CD8-positive, alpha-beta memory T cell (primary cell): ENCODE data around the gene VPS52. TPM values are rescaled to one million over a fixed set of nuclear protein-coding genes. Genes with fewer than 3 reads are reported as not detected.
"Not testable (repeated sequence)": the region's sequence is repeated elsewhere in the genome, so short reads cannot be mapped to it uniquely, and the experiment has no call there.

ENCODE experiments used
- CTCF ChIA-PET: fragments of 350-600 bp; sonication (Branson Sonifier 250); formaldehyde crosslinking; loops from one replicate; lab custom pipeline; 2021; ENCODE audit warnings: antibody characterized with exemption; lab: Charles Lee
- POLR2A ChIA-PET: fragments of 350-600 bp; sonication (Branson Sonifier 250); formaldehyde crosslinking; loops from one replicate; lab custom pipeline; 2021; ENCODE audit warnings: antibody characterized with exemption; lab: Charles Lee
- DNase-seq, 5 donors: peaks; one replicate each; pipeline versions ENCODE4 v3.0.0 to v3.0.0-alpha.2; 2020 to 2022; ENCODE audit warnings: mixed read lengths in 1 of 5
- H3K27ac ChIP-seq: one replicate; pipeline ENCODE4 v1.7.0; 2013; ENCODE audit warnings: low read depth, mild to moderate bottlenecking, low read length, moderate library complexity
- H3K27me3 ChIP-seq: 2 replicates; pipeline ENCODE4 v1.7.0; 2013; ENCODE audit warnings: low read length, mild to moderate bottlenecking; ENCODE audit not compliant: insufficient read depth, poor library complexity, severe bottlenecking
- H3K36me3 ChIP-seq: 2 replicates; pipeline ENCODE4 v1.7.0; 2013; ENCODE audit warnings: mild to moderate bottlenecking, low read length, moderate library complexity; ENCODE audit not compliant: insufficient read depth
- H3K4me1 ChIP-seq: 2 replicates; pipeline ENCODE4 v1.7.0; 2013; ENCODE audit warnings: mild to moderate bottlenecking, low read length, moderate library complexity; ENCODE audit not compliant: insufficient read depth
- H3K4me3 ChIP-seq: 2 replicates; pipeline ENCODE4 v1.7.0; 2013; ENCODE audit warnings: mild to moderate bottlenecking, low read length
- H3K9me3 ChIP-seq: 2 replicates; pipeline ENCODE4 v1.7.0; 2013; ENCODE audit warnings: mild to moderate bottlenecking, low read length
- H3K27ac Mint-ChIP-seq, 8 donors: one replicate each; pipeline ENCODE4 v1.8.0; 2020 to 2021; ENCODE audit warnings: mixed read lengths in 8 of 8, mild to moderate bottlenecking in 6 of 8, inconsistent platforms in 3 of 8, moderate library complexity in 3 of 8
- H3K27me3 Mint-ChIP-seq, 2 donors: one replicate each; pipeline ENCODE4 v1.8.0; 2020 to 2021; ENCODE audit warnings: mixed read lengths in 2 of 2, mild to moderate bottlenecking in 1 of 2, moderate library complexity in 1 of 2
- H3K36me3 Mint-ChIP-seq, 3 donors: one replicate each; pipeline ENCODE4 v1.8.0; 2020 to 2021; ENCODE audit warnings: mixed read lengths in 3 of 3, inconsistent platforms in 1 of 3, mild to moderate bottlenecking in 1 of 3
- H3K4me1 Mint-ChIP-seq, 3 donors: one replicate each; pipeline ENCODE4 v1.8.0; 2020 to 2021; ENCODE audit warnings: mixed read lengths in 3 of 3, inconsistent platforms in 1 of 3, mild to moderate bottlenecking in 1 of 3
- H3K4me3 Mint-ChIP-seq, 7 donors: one replicate each; pipeline ENCODE4 v1.8.0; 2020 to 2021; ENCODE audit warnings: mixed read lengths in 7 of 7, mild to moderate bottlenecking in 6 of 7, moderate library complexity in 4 of 7, inconsistent platforms in 2 of 7
- H3K9me3 Mint-ChIP-seq, 5 donors: one replicate each; pipeline ENCODE4 v1.8.0; 2020 to 2022; ENCODE audit warnings: mixed read lengths in 5 of 5, mild to moderate bottlenecking in 3 of 5, moderate library complexity in 2 of 5, inconsistent platforms in 1 of 5
- polyA plus RNA-seq: library from polyadenylated mRNA; unstranded; fragments of 300-500 nt; fragmentation: Illumina TruSeq; gene quantifications from one replicate; pipeline ENCODE4 v1.2.3, GENCODE V29; 2021
- total RNA-seq, 2 experiments: library from RNA; stranded (reverse); gene quantifications; one replicate each; pipeline ENCODE4 v1.2.3, GENCODE V29; 2021

Gene VPS52
- total and polyA plus RNA-seq, 3 experiments from 2014 or later: 13.4 to 58.5 (median 57.2) TPM

DNA sequence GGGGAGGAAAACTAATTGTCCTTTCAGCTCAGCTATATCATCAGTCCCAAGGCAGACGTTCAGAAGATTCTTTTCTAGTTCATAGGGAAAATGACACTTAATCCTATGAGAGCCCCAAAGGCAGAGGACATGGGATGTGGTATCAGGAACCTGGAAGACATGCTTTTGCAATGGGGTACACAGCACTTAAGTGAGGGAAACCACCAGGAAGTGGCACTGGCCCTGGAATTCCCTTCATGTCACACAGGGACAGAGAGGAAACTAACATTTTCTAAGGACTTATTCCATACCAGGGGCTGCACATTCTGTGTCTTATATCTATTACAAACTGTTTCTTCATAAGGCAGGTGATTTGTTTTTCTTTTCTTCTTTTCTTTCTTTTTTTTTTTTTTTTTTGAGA is 28.2 kb downstream of the VPS52 start:
- Histone ChIP-seq H3K27me3 (no peaks in the 10 kb centered on the region), H3K4me3 (no peak overlapping the region), H3K36me3 (no peaks in the 10 kb centered on the region), H3K4me1 (peaks cover 6% of the 10 kb centered on the region), H3K9me3 (no peaks in the 10 kb centered on the region), H3K27ac (no peak overlapping the region)
- H3K9me3 Mint-ChIP-seq: no peaks in the 10 kb centered on the region
- no peaks in the 10 kb centered on the region for H3K36me3 Mint-ChIP-seq
- ChIA-PET POLR2A (interaction anchor here (0.7 kb wide), 1 partner anchor 374 kb away, joined by 3 read pairs; no protein-coding TSS in a partner anchor), CTCF (no interaction called here)
- H3K27ac Mint-ChIP-seq: peak overlapping the region in 1 of 8 donors; percentile 41
- peaks cover 5 to 24% of the 10 kb centered on the region in 2 donors for H3K27me3 Mint-ChIP-seq
- no peak for DNase-seq
- H3K4me1 Mint-ChIP-seq: peaks cover 9 to 15% (median 13%) of the 10 kb centered on the region in 3 donors
- H3K4me3 Mint-ChIP-seq: no peak overlapping the region

DNA sequence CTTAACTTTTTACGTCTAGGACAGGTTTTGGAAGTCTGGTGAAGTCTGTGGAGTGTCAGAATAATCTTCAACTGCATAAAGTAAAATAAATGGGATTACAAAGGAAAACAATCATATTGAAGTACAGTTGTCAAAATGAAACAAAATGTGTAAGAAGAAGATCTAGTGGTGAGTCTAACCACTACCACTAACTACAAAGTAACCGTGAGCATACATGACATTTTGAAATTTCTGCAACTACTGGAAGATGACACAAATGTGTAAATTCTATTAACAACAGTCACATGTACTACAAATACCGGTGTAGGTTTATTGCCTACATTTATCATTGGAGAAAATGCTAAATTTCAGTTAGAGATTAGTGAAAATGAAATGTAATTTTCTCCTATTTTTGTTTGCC is 29.7 kb downstream of the VPS52 start:
- Histone ChIP-seq H3K4me1 (no peaks in the 10 kb centered on the region), H3K36me3 (no peaks in the 10 kb centered on the region), H3K9me3 (no peaks in the 10 kb centered on the region), H3K4me3 (no peak overlapping the region), H3K27ac (no peak overlapping the region), H3K27me3 (no peaks in the 10 kb centered on the region)
- Mint-ChIP-seq H3K9me3 (no peaks in the 10 kb centered on the region), H3K27me3 (peaks cover 3 to 29% of the 10 kb centered on the region in 2 donors), H3K4me1 (peaks cover 2 to 8% (median 6%) of the 10 kb centered on the region in 3 donors), H3K36me3 (no peaks in the 10 kb centered on the region), H3K27ac (peak overlapping the region in 3 of 8 donors; percentile 2 to 26 (median 19)), H3K4me3 (peak overlapping the region in 1 of 7 donors; percentile 57)
- ChIA-PET POLR2A (no interaction called here), CTCF (no interaction called here)
- peak in 1 of 5 donors; percentile 8 for DNase-seq

DNA sequence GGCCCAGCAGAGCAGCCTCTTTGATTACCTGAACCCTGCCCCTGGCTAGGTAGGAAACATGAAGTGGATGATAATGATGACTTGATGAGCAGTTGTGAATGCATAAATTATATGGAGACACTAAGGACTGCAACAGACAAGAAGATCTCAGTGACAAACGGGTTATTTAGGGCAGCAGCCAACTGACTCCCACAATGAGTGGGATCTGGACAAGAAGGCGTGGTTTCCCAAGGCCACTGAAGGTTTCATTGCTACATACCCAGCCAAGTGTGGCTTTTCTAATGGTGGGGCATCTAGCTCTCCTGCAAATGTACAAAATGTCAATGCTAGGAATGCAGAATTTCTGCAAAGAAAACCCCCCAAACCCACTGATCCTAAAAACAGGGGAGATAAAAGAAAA is 33.9 kb downstream of the VPS52 start:
- Mint-ChIP-seq H3K4me1 (peaks cover 2 to 8% (median 6%) of the 10 kb centered on the region in 3 donors), H3K4me3 (no peak overlapping the region), H3K27me3 (peaks cover 13 to 44% of the 10 kb centered on the region in 2 donors), H3K9me3 (no peaks in the 10 kb centered on the region), H3K27ac (no peak overlapping the region), H3K36me3 (peaks cover 0 to 7% (median 0%) of the 10 kb centered on the region in 3 donors)
- H3K27ac ChIP-seq: no peak overlapping the region
- no peaks in the 10 kb centered on the region for H3K4me1 ChIP-seq
- ChIA-PET CTCF (interaction anchor here (1.3 to 2.4 kb wide), 3 partner anchors 10 to 76 kb away, joined by 3 to 13 read pairs (median 3); no protein-coding TSS in a partner anchor), POLR2A (no interaction called here)
- no peaks in the 10 kb centered on the region for H3K36me3 ChIP-seq
- peaks cover 8% of the 10 kb centered on the region for H3K27me3 ChIP-seq
- no peak for DNase-seq
- H3K9me3 ChIP-seq: no peaks in the 10 kb centered on the region
- H3K4me3 ChIP-seq: no peak overlapping the region

DNA sequence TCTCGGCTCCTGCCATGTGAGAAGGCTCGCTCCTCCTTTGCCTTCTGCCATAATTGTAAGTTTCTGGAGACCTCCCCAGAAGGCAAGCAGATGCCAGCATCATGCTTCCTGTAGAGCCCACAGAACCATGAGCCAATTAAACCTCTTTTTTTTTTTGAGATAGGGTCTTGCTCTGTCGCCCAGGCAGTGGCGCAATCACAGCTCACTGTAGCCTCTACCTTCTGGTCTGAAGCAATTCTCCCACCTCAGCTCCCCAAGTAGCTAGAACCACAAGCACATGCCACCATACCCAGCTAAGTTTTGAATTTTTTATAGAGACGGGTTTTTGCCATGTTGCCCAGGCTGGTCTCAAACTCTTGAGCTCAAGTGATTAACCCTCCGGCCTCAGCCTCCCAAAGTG is 34.8 kb downstream of the VPS52 start:
- H3K4me3 ChIP-seq: no peak overlapping the region
- H3K36me3 ChIP-seq: no peaks in the 10 kb centered on the region
- peaks cover 8% of the 10 kb centered on the region for H3K27me3 ChIP-seq
- H3K9me3 ChIP-seq: no peaks in the 10 kb centered on the region
- Mint-ChIP-seq H3K36me3 (peaks cover 0 to 7% (median 0%) of the 10 kb centered on the region in 3 donors), H3K4me3 (no peak overlapping the region), H3K27me3 (peaks cover 16 to 48% of the 10 kb centered on the region in 2 donors), H3K27ac (no peak overlapping the region), H3K9me3 (no peaks in the 10 kb centered on the region), H3K4me1 (peaks cover 1 to 3% (median 3%) of the 10 kb centered on the region in 3 donors)
- POLR2A ChIA-PET: no interaction called here
- no peak for DNase-seq
- H3K4me1 ChIP-seq: no peaks in the 10 kb centered on the region
- no peak overlapping the region for H3K27ac ChIP-seq
- CTCF ChIA-PET: interaction anchor here (1.3 kb wide), 1 partner anchor 40 kb away, joined by 3 read pairs; no protein-coding TSS in a partner anchor

DNA sequence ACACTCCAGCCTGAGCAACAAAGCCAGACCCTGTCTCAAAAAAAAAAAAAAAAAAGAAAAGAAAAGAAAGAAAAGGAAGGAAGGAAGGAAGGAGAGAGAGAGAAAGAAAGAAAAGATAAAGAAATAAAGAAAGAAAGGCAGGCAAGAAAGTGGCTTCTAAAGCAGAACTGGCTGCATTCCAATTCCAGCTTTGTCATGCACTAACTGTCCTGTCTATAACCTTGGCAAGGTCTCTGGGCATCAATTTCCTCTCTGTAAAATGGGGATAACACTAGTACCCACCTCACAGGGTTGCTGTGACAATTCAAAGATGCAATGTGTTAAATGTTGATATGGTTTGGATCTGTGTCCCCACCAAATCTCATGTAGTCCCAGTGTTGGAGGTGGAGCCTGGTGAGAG is 35.3 kb downstream of the VPS52 start:
- peaks cover 10% of the 10 kb centered on the region for H3K27me3 ChIP-seq
- H3K4me3 ChIP-seq: no peak overlapping the region
- no peak overlapping the region for H3K27ac ChIP-seq
- no peak overlapping the region for H3K27ac Mint-ChIP-seq
- DNase-seq: no peak
- POLR2A ChIA-PET: interaction anchor here (0.6 kb wide), 2 partner anchors 255 to 265 kb away, joined by 3 read pairs; no protein-coding TSS in a partner anchor
- H3K9me3 ChIP-seq: no peaks in the 10 kb centered on the region
- H3K4me3 Mint-ChIP-seq: no peak overlapping the region
- CTCF ChIA-PET: interaction anchor here (1.3 kb wide), 1 partner anchor 39 kb away, joined by 3 read pairs; no protein-coding TSS in a partner anchor
- H3K36me3 ChIP-seq: no peaks in the 10 kb centered on the region
- peaks cover 0 to 7% (median 0%) of the 10 kb centered on the region in 3 donors for H3K36me3 Mint-ChIP-seq
- H3K4me1 ChIP-seq: no peaks in the 10 kb centered on the region
- no peaks in the 10 kb centered on the region for H3K4me1 Mint-ChIP-seq
- no peaks in the 10 kb centered on the region for H3K9me3 Mint-ChIP-seq
- peaks cover 20 to 50% of the 10 kb centered on the region in 2 donors for H3K27me3 Mint-ChIP-seq

DNA sequence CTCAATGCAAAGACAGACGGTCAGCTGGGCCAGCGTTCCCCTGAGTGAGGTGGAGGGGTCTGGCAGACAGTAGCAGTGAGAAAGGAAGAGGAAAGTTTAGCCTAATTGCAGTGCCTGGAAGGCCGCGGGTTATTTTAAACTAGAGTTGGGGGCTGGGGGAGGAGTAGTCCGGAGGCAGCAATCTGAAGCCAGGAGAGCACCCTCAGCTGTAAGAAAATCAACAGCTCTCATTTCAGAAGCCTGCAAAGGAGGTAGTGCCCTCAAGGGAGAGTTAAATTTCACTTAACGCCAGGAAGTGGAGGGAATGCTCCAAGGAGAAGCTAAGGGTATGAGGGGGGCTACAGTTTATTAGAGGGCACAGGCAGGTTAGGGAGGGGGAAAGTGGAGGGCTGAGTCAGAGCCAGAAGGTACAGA is 36.4 kb downstream of the VPS52 start:
- no peak for DNase-seq
- Mint-ChIP-seq H3K9me3 (no peaks in the 10 kb centered on the region), H3K27me3 (peaks cover 21 to 49% of the 10 kb centered on the region in 2 donors), H3K36me3 (peaks cover 0 to 7% (median 0%) of the 10 kb centered on the region in 3 donors), H3K4me3 (no peak overlapping the region), H3K4me1 (no peaks in the 10 kb centered on the region), H3K27ac (no peak overlapping the region)
- Histone ChIP-seq H3K4me3 (no peak overlapping the region), H3K36me3 (no peaks in the 10 kb centered on the region), H3K27me3 (peaks cover 14% of the 10 kb centered on the region), H3K9me3 (no peaks in the 10 kb centered on the region), H3K27ac (no peak overlapping the region), H3K4me1 (no peaks in the 10 kb centered on the region)
- POLR2A ChIA-PET: no interaction called here
- CTCF ChIA-PET: interaction anchor here (1.4 kb wide), 1 partner anchor 13 kb away, joined by 5 read pairs; no protein-coding TSS in a partner anchor

DNA sequence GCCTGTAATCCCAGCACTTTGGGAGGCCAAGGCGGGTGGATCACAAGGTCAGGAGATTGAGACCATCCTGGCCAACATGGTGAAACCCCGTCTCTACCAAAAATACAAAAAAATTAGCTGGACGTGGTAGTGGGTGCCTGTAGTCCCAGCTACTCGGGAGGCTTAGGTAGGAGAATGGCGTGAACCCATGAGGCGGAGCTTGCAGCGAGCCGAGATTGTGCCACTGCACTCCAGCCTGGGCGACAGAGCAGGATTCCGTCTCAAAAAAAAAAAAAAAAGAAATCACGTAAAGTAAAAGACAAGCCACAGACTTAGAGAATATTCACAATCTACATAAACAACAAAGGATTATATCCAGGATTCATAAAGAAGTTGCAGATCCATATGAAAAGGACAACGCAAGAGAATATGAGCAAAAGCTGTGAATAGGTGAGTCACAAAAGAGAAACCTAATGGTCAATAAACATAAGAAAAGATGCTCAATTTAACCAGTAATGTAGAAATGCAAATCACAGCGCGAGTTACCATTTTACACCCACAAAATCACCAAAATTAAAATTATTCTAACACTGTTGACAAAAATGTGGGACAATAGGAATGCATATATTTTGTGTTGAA is 45.1 kb downstream of the VPS52 start:
- H3K4me3 Mint-ChIP-seq, H3K36me3 Mint-ChIP-seq, H3K4me3 ChIP-seq, DNase-seq, H3K9me3 ChIP-seq, CTCF ChIA-PET, H3K27me3 ChIP-seq, H3K4me1 ChIP-seq, H3K27ac Mint-ChIP-seq, H3K36me3 ChIP-seq, H3K27ac ChIP-seq, H3K4me1 Mint-ChIP-seq, H3K9me3 Mint-ChIP-seq: not testable (repeated sequence)
- peaks cover 15 to 48% of the 10 kb centered on the region in 2 donors for H3K27me3 Mint-ChIP-seq
- POLR2A ChIA-PET: interaction anchor here (0.7 kb wide), 1 partner anchor 23 kb away, joined by 4 read pairs; no protein-coding TSS in a partner anchor

DNA sequence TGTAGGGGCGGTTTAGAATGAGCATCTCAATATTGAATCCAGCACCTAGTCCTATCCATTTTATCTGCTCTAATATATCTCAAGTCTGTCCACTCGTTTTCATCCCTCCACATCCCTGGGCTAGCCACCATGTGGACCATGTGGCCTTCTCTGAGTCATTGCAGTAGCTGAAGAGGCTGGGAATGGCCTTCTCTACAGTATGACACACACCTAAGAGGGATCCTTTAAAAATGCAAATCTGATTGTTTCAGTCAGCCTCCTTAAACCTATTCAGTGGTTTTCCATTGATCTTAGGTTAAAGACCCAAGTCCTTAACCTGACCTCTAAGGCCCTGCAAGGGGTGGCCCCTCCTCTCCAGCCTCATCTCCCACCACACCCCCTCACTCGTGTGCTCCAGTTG is 54.0 kb downstream of the VPS52 start:
- Mint-ChIP-seq H3K4me1 (peaks cover 12 to 16% (median 13%) of the 10 kb centered on the region in 3 donors), H3K9me3 (no peaks in the 10 kb centered on the region), H3K27me3 (peaks cover 30 to 76% of the 10 kb centered on the region in 2 donors), H3K27ac (no peak overlapping the region), H3K4me3 (no peak overlapping the region), H3K36me3 (peaks cover 0 to 3% (median under 1%) of the 10 kb centered on the region in 3 donors)
- Histone ChIP-seq H3K9me3 (no peaks in the 10 kb centered on the region), H3K4me3 (no peak overlapping the region), H3K27me3 (no peaks in the 10 kb centered on the region), H3K36me3 (no peaks in the 10 kb centered on the region), H3K27ac (no peak overlapping the region), H3K4me1 (peaks cover 12% of the 10 kb centered on the region)
- ChIA-PET POLR2A (no interaction called here), CTCF (no interaction called here)
- no peak for DNase-seq
